Measurements from ENCODE around the gene CNTN4.

Gene CNTN4

GRCh38 chr3:2920103-2920502 is 821.4 kb downstream of the CNTN4 start:
- no peak for DNase-seq

- DNase-seq: no peak
Observed at GRCh38 chr3:2921452-2921851, 822.8 kb downstream of the CNTN4 start.

- peak; percentile 18 for DNase-seq
Observed at GRCh38 chr3:2921903-2922302, 823.2 kb downstream of the CNTN4 start.

- no peak for DNase-seq
Observed at GRCh38 chr3:2923390-2923789, 824.7 kb downstream of the CNTN4 start.

DNA sequence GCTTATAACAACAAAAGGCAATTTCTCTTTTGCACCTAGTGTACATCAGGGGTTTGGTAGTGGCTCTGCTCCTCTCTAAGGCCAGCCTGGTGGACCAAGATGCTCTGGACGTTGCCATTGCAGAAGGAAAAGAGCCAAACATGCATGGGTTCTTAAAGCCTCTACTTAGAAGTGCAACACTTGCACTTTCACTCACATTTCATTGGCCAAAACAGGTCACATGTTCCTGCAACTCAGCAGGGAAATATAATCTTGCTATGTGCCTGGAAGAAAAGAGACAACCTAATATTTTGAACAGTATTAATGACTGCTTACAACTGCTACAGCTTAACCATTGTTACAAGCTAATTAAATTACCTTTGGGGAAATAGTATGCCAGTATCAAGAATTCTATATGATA is 828.6 kb downstream of the CNTN4 start:
- DNase-seq: no peak

GRCh38 chr3:2929574-2929973 is 830.9 kb downstream of the CNTN4 start:
- no peak for DNase-seq

- DNase-seq: no peak
Observed at GRCh38 chr3:2931265-2931664, 832.6 kb downstream of the CNTN4 start.

GRCh38 chr3:2934541-2934940 is 835.9 kb downstream of the CNTN4 start:
- DNase-seq: no peak

GRCh38 chr3:2937055-2937454 is 838.4 kb downstream of the CNTN4 start:
- no peak for DNase-seq

GRCh38 chr3:2937592-2937991 is 838.9 kb downstream of the CNTN4 start:
- DNase-seq: no peak

GRCh38 chr3:2938711-2939110 is 840.0 kb downstream of the CNTN4 start:
- DNase-seq: no peak

DNA sequence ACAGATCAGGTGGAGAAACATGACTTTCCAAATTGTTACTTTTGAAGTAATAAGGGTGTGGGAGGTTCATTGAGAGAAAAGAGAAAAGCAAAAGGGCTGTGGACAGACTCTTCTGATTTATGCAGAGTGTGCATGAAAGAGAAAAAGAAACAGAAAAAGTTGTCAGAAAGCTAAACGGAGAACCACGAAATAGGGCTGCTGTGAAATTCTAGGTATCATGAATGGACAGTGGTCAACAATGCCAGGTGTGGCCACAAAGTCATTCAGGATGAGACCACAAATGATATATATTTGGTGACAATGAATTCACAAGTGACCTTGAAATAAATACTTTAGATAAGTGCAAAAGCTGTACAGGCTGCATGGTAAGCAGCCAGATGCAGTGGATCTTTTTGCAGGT is 841.4 kb downstream of the CNTN4 start:
- DNase-seq: no peak

GRCh38 chr3:2944628-2945027 is 846.0 kb downstream of the CNTN4 start:
- no peak for DNase-seq

GRCh38 chr3:2945121-2945520 is 846.5 kb downstream of the CNTN4 start:
- no peak for DNase-seq

GRCh38 chr3:2947536-2947935 is 848.9 kb downstream of the CNTN4 start:
- DNase-seq: no peak

DNA sequence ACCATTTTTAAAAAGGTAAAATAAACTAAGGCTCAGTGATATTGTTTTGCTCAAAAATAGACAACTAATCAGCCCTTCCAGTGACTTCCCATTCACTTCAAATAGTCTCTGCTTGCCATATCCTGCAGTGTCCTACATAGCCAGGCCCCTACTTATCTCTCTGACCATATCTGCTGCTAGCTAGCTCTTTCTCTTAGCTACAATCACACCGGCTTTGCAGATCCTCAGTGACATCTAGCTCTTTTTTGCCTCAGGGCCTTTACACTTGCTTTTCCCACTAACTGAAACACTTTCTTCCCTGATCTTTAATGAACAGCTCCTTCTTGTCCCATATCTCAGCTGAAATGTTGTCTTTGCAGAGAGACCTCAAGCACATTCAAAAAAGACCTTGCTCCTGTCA is 850.2 kb downstream of the CNTN4 start:
- no peak for DNase-seq

- DNase-seq: no peak
Observed at GRCh38 chr3:2950159-2950558, 851.5 kb downstream of the CNTN4 start.

DNA sequence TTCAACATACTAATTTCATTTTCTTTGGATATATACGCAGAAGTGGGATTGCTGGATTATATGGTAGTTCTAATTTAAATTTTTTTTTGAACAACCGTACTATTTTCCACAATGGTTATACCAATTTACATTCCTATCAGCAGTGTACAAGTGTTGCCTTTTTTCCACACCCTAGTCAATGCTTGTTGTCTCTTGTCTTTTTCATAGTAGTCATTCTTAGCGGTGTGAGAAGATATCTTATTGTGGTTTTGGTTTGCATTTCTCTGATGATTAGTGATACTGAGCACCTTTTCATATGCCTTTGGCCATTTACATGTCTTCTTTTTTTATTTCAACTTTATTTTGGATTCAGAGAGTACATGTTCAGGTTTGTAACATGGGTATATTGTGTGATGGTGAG is 858.4 kb downstream of the CNTN4 start:
- DNase-seq: no peak

DNA sequence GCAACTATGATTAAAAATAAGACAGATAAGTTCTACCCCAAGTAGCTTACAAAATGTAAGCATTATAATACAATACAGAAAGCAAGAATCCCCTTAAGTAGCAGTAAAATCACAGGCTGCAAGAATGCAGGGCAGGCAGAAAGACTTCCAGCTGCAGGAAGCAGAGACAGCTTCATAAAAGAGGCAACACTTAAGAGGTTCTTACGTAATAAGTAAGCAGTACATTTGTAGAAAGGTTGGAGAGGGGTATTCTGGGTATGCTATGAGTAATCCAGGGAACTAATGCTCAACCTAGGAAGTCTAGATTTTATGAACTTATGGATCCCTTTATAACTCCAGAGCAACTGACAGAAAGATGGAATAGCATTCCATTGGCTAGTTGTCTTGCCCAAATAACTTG is 859.9 kb downstream of the CNTN4 start:
- DNase-seq: no peak

GRCh38 chr3:2961576-2961975 is 862.9 kb downstream of the CNTN4 start:
- DNase-seq: no peak

DNA sequence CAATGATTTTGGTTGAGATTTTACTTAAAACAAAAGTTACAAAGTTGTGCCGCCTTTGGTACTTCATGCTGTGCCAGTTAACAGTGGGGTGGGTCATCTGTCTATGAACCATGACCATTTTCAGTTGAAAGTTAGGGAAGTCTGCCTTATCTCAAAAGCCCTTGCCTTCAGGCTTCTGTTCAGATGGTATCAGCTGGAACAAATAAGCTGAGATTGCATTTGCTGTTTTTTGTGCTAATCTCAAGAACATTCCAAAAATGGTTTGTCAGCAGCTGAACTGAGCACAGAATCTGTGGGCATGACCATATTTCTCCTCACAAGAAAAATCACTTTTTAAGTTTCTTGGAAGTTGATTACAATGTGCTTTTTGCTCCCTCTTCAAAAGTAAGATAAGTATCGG is 869.2 kb downstream of the CNTN4 start:
- no peak for DNase-seq

DNA sequence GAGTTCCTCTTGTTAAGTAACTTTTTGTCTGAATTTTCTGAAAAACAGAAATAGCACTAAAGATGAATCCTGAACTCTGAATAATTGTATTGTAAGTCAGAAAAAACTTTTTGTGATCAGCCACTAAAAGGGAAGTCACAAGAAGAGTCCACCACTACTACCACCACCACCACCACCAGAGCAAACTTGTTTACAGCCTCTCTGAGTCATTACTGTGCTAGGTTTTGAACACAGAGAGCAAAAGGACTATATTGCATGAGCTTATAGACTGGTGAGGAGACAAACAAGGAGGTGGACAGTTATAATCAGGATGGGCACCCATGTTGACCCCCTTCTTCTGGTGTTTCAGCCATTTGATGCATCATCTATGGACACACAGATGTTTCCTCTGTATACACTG is 869.8 kb downstream of the CNTN4 start:
- no peak for DNase-seq

DNA sequence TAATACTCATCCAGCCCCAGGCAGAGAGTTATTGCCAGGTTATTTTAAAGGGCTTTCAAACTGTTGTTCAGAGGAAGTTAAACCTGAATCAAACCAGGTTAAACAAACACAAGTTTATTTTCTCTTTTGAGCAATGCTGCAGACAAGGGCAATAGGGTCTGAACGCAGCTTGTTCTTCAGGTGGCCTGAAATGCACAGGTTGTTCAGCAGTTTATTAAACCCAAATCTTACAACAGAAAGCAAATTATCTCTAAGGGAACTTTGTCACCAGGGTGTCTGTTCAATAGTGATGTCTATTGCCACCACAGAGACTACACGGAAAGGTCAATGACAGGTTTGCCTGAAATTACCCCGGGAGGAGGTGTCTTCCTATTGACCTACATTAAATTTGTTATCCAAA is 877.5 kb downstream of the CNTN4 start:
- DNase-seq: no peak

- DNase-seq: no peak
Observed at GRCh38 chr3:2976796-2977195, 878.1 kb downstream of the CNTN4 start.

- DNase-seq: no peak
Observed at GRCh38 chr3:2978977-2979732, 880.5 kb downstream of the CNTN4 start.
